Vagina (tissue), 2 donors: Measurements from ENCODE around the gene INTS3.

Experiments used
- CTCF ChIP-seq, 3 experiments: fragments of 450-650 bp in 2 of 3; fragments of 200-600 bp in 1 of 3; sonication (generic) in 1 of 3; IDR thresholded peaks; one replicate each; pipeline ENCODE4 v1.5.1; 2017 to 2019; ENCODE audit warnings: antibody characterized with exemption in 3 of 3, mild to moderate bottlenecking in 2 of 3, moderate library complexity in 2 of 3
- POLR2A ChIP-seq, 2 donors: fragments of 450-650 bp; IDR thresholded peaks; one replicate each; pipeline ENCODE4 v1.6.1; 2017; ENCODE audit warnings: antibody characterized with exemption in 2 of 2, mild to moderate bottlenecking in 2 of 2, moderate library complexity in 2 of 2
- POLR2AphosphoS5 ChIP-seq, 2 donors: sonication (generic); formaldehyde crosslinking; IDR thresholded peaks; one replicate each; pipeline ENCODE4 v1.9.0; 2017; ENCODE audit warnings: antibody characterized with exemption in 2 of 2, mild to moderate bottlenecking in 2 of 2, low read depth in 1 of 2; ENCODE audit not compliant: insufficient read depth in 1 of 2

DNA sequence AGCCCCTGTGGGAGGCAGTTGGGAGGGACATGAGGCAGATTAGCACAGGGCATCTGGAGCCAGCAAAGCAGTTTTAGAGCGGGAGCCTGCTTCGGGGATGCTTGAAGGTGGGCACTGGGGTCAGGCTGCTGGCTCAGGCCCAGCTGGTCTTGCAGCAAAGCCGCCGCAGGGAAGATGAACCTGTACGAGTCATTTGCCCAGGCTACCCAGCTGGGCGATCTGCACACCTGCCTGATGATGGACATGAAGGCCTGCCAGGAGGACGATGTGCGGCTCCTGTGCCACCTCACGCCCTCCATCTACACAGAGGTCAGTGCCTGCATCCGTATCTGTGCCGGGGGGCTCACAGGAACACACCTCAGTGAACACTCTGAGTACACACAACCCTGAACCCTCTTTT is 39.7 kb downstream of the INTS3 start:
- TF ChIP-seq POLR2AphosphoS5 (IDR thresholded peaks at IDR 0.05; ENCODE audit: insufficient read depth in 1 of 2, low read depth in 1 of 2): no peak
- no peak for TF ChIP-seq CTCF (IDR thresholded peaks at IDR 0.05)
- TF ChIP-seq POLR2A (IDR thresholded peaks at IDR 0.05): no peak
